Activated CD4-positive, alpha-beta T cell treated with anti-CD3 and anti-CD28 coated beads, Interleukin-2, amount 50 U/mL, for 48 hours (primary cell): ENCODE results near the gene ACTL6A.

Experiments
- DNase-seq, 2 experiments: peaks; one replicate each; pipeline ENCODE4 v3.0.0-alpha.2; 2020

ACTL6A gene

GRCh38 chr3:179599531-179599930 is 36.8 kb downstream of the ACTL6A start:
- DNase-seq, result no peak

- DNase-seq, result no peak
Observed at GRCh38 chr3:179603321-179603720, 40.6 kb downstream of the ACTL6A start.

GRCh38 chr3:179603831-179604230 is 41.1 kb downstream of the ACTL6A start:
- DNase-seq, result no peak

- DNase-seq, result peak; percentile 89 to 93
Observed at GRCh38 chr3:179604321-179605078, 41.8 kb downstream of the ACTL6A start, which contains the start of the genes MRPL47 and NDUFB5. MRPL47 (minus strand) TSS chr3:179604638; CDS start chr3:179604624, 14 bp downstream. NDUFB5 (plus strand) TSS chr3:179604794; CDS start chr3:179604816, 22 bp downstream.

- DNase-seq, result no peak
Observed at GRCh38 chr3:179606534-179607085, 43.9 kb downstream of the ACTL6A start.

GRCh38 chr3:179608931-179609720 is 46.4 kb downstream of the ACTL6A start:
- no peak for DNase-seq

- no peak for DNase-seq
Observed at GRCh38 chr3:179610066-179610465, 47.3 kb downstream of the ACTL6A start.

GRCh38 chr3:179613807-179614206 is 51.1 kb downstream of the ACTL6A start:
- DNase-seq, result no peak

- DNase-seq, result no peak
Observed at GRCh38 chr3:179615458-179616173, 52.9 kb downstream of the ACTL6A start.

GRCh38 chr3:179622023-179622422 is 59.3 kb downstream of the ACTL6A start:
- DNase-seq, result no peak

GRCh38 chr3:179624451-179624850 is 61.7 kb downstream of the ACTL6A start:
- DNase-seq, result no peak

GRCh38 chr3:179630753-179631451 is 68.2 kb downstream of the ACTL6A start:
- DNase-seq, result no peak
